HepG2 (cell line): ENCODE measurements around the gene AP5Z1. TPM values are rescaled to one million over a fixed set of nuclear protein-coding genes. Genes with fewer than 3 reads are reported as not detected.

ENCODE experiments used
- ARHGAP35 ChIP-seq: sonication (generic); formaldehyde crosslinking; IDR thresholded peaks from 2 replicates; pipeline ENCODE4 v1.9.0; 2022; ENCODE audit warnings: mild to moderate bottlenecking, inconsistent platforms, moderate library complexity, missing genetic modification reagents, borderline replicate concordance
- IRF2 ChIP-seq: IDR thresholded peaks from 2 replicates; pipeline ENCODE4 v1.6.1; 2018; ENCODE audit warnings: missing genetic modification reagents, missing compliant biosample characterization
- KDM2A ChIP-seq: sonication (generic); formaldehyde crosslinking; IDR thresholded peaks from 2 replicates; pipeline ENCODE4 v1.4.0; 2020; ENCODE audit warnings: low read depth, missing genetic modification reagents, borderline replicate concordance
- KMT2B ChIP-seq: IDR thresholded peaks from 2 replicates; pipeline ENCODE4 v1.6.1; 2016; ENCODE audit warnings: missing genetic modification reagents, missing compliant biosample characterization
- MIER2 ChIP-seq: IDR thresholded peaks from 2 replicates; pipeline ENCODE4 v1.6.1; 2016; ENCODE audit warnings: missing biosample characterization, missing genetic modification reagents
- NBN ChIP-seq: fragments of 450-650 bp; conservative IDR thresholded peaks from 2 replicates; pipeline ENCODE4 v1.6.1; 2017
- NR2F6 ChIP-seq, 2 experiments: IDR thresholded peaks; 2 replicates each; pipeline ENCODE4 v1.6.1; 2016; ENCODE audit warnings: antibody characterized with exemption in 1 of 2, mild to moderate bottlenecking in 1 of 2
- PHF20 ChIP-seq: sonication (generic); formaldehyde crosslinking; IDR thresholded peaks from 2 replicates; pipeline ENCODE4 v1.5.0; 2020; ENCODE audit warnings: mild to moderate bottlenecking, missing genetic modification reagents
- REL ChIP-seq: sonication (generic); formaldehyde crosslinking; conservative IDR thresholded peaks from 2 replicates; pipeline ENCODE4 v1.8.0; 2022; ENCODE audit warnings: mild to moderate bottlenecking, missing genetic modification reagents, moderate library complexity
- SMARCC2 ChIP-seq: fragments of 450-650 bp; IDR thresholded peaks from 2 replicates; pipeline ENCODE4 v1.6.1; 2017; ENCODE audit warnings: antibody characterized with exemption, mild to moderate bottlenecking
- TBL1XR1 ChIP-seq: fragments of 150-350 bp; IDR thresholded peaks from 2 replicates; pipeline ENCODE4 v1.6.1; 2014; ENCODE audit warnings: borderline replicate concordance, low read length; ENCODE audit not compliant: partially characterized antibody
- ZC3H13 ChIP-seq: sonication (generic); formaldehyde crosslinking; IDR thresholded peaks from 2 replicates; pipeline ENCODE4 v1.8.1; 2023; ENCODE audit warnings: mild to moderate bottlenecking, missing genetic modification reagents, moderate library complexity
- ZEB1 ChIP-seq: IDR thresholded peaks from 2 replicates; pipeline ENCODE4 v1.6.1; 2012; ENCODE audit warnings: mild to moderate bottlenecking, low read depth, inconsistent platforms; ENCODE audit not compliant: insufficient replicate concordance
- ZFP1 ChIP-seq: IDR thresholded peaks from 2 replicates; pipeline ENCODE4 v1.6.1; 2016
- ZKSCAN8 ChIP-seq: IDR thresholded peaks from 2 replicates; pipeline ENCODE4 v1.6.1; 2016; ENCODE audit warnings: borderline replicate concordance, missing genetic modification reagents, missing compliant biosample characterization
- ZNF570 ChIP-seq: sonication (generic); formaldehyde crosslinking; IDR thresholded peaks from 2 replicates; pipeline ENCODE4 v1.4.0; 2020; ENCODE audit warnings: mild to moderate bottlenecking, missing genetic modification reagents, borderline replicate concordance
- polyA plus RNA-seq, 8 experiments: library from polyadenylated mRNA; depleted of rRNA in 3 of 8; stranded (reverse) in 7 of 8; unstranded in 1 of 8; fragments of >200 nt; fragmentation: Illumina TruSeq in 4 of 8; extraction: Trizol in 4 of 8; gene quantifications; 2 replicates each; pipeline versions ENCODE4 v1.2.1 to v1.2.3, GENCODE V29; 2011 to 2016; ENCODE audit warnings: low read depth in 4 of 8, missing spikeins in 1 of 8, mixed read lengths in 1 of 8; ENCODE audit not compliant: insufficient read depth in 1 of 8
- total RNA-seq, 5 experiments: library from RNA; depleted of rRNA; stranded (reverse); fragments of >200 nt; fragmentation: Illumina TruSeq; extraction: Trizol; gene quantifications; 2 replicates each; pipeline ENCODE4 v1.2.3, GENCODE V29; 2016; ENCODE audit warnings: low read depth in 1 of 5
- TF ChIP-seq, protein P1 (sequence below): sonication (generic); formaldehyde crosslinking; IDR thresholded peaks from 2 replicates; pipeline ENCODE4 v1.4.0; 2020; ENCODE audit warnings: low read depth, mild to moderate bottlenecking, missing genetic modification reagents
- TF ChIP-seq, protein P2 (sequence below): sonication (generic); formaldehyde crosslinking; IDR thresholded peaks from 2 replicates; pipeline ENCODE4 v1.4.0; 2020; ENCODE audit warnings: missing genetic modification reagents, borderline replicate concordance
- TF ChIP-seq, protein P3 (sequence below): sonication (generic); formaldehyde crosslinking; IDR thresholded peaks from 2 replicates; pipeline ENCODE4 v1.5.1; 2020; ENCODE audit warnings: missing genetic modification reagents, mild to moderate bottlenecking, borderline replicate concordance
- TF ChIP-seq, protein P4 (sequence below): sonication (generic); formaldehyde crosslinking; IDR thresholded peaks from 2 replicates; pipeline ENCODE4 v1.5.1; 2020; ENCODE audit warnings: mild to moderate bottlenecking, missing genetic modification reagents, moderate library complexity

Gene AP5Z1
- total and polyA plus RNA-seq, 2 of the 13 experiments (the other 11 are each of a cell fraction or from before 2014, with no cell fraction given), result 9.3 to 15.1 TPM

DNA sequence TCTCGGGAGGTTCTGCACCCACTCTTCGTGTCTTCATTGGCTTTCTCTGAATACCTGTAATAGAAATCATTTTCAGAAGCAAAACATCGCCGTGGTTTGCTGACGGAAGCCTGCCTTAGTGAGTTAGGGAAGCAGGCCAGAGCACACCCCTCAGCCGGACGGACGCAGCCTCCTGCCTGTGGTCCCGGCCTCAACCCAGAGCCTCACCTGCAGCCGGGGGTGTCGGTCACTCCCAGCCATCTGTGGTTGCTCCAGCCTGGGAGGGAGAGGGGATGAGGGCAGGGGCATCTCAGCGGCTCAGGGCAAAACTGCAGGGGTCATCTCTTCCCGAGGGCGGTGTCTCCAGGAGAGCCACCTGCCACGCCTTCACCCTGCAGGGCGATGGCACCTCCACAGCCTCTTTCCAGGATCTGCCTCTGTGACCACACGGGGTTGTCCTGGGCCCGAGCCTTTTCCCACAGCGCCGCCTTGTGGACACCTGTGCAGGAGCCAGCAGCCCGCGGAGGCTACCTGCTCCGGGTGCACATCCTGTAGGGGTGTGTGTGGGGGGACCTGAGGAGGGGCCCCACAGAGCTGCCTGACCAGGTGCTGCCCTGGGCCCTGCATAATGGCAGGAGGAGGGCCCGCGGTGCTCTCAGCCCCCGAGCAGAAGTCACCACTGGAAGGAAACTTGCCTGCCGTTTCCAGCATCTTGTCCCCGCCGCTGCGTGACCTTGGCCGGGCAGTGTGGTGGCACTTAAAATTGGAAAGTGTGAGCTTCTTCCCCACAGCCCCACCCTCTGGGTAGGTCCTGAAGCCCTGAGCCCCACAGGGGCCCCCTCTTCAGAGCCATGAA, 21.6 kb upstream of the AP5Z1 start (continued):
- TF ChIP-seq, protein P1, sequence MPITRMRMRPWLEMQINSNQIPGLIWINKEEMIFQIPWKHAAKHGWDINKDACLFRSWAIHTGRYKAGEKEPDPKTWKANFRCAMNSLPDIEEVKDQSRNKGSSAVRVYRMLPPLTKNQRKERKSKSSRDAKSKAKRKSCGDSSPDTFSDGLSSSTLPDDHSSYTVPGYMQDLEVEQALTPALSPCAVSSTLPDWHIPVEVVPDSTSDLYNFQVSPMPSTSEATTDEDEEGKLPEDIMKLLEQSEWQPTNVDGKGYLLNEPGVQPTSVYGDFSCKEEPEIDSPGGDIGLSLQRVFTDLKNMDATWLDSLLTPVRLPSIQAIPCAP (CRISPR knock-in tag), result no peak
- no peak for TF ChIP-seq KMT2B (CRISPR knock-in tag)
- TF ChIP-seq ZNF570 (CRISPR knock-in tag), result no peak
- no peak for TF ChIP-seq SMARCC2
- no peak for TF ChIP-seq PHF20 (CRISPR knock-in tag)
- no peak for TF ChIP-seq ARHGAP35 (CRISPR knock-in tag)
- no peak for TF ChIP-seq TBL1XR1
- TF ChIP-seq, protein P2, sequence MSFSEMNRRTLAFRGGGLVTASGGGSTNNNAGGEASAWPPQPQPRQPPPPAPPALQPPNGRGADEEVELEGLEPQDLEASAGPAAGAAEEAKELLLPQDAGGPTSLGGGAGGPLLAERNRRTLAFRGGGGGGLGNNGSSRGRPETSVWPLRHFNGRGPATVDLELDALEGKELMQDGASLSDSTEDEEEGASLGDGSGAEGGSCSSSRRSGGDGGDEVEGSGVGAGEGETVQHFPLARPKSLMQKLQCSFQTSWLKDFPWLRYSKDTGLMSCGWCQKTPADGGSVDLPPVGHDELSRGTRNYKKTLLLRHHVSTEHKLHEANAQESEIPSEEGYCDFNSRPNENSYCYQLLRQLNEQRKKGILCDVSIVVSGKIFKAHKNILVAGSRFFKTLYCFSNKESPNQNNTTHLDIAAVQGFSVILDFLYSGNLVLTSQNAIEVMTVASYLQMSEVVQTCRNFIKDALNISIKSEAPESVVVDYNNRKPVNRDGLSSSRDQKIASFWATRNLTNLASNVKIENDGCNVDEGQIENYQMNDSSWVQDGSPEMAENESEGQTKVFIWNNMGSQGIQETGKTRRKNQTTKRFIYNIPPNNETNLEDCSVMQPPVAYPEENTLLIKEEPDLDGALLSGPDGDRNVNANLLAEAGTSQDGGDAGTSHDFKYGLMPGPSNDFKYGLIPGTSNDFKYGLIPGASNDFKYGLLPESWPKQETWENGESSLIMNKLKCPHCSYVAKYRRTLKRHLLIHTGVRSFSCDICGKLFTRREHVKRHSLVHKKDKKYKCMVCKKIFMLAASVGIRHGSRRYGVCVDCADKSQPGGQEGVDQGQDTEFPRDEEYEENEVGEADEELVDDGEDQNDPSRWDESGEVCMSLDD, result no peak; the same call in 1 of the 2 replicates
- TF ChIP-seq, protein P3, sequence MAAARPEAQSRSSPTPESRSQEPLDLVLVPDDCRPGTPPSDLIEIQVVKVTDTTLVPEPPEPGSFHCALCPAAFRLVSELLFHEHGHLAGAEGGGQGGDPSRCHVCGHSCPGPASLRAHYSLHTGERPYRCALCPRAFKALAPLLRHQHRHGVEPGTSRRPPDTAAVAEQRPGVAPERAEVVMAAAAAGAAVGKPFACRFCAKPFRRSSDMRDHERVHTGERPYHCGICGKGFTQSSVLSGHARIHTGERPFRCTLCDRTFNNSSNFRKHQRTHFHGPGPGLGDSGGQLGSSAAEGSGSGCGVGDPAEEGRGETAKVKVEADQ (CRISPR knock-in tag), result no peak
- TF ChIP-seq, protein P4, sequence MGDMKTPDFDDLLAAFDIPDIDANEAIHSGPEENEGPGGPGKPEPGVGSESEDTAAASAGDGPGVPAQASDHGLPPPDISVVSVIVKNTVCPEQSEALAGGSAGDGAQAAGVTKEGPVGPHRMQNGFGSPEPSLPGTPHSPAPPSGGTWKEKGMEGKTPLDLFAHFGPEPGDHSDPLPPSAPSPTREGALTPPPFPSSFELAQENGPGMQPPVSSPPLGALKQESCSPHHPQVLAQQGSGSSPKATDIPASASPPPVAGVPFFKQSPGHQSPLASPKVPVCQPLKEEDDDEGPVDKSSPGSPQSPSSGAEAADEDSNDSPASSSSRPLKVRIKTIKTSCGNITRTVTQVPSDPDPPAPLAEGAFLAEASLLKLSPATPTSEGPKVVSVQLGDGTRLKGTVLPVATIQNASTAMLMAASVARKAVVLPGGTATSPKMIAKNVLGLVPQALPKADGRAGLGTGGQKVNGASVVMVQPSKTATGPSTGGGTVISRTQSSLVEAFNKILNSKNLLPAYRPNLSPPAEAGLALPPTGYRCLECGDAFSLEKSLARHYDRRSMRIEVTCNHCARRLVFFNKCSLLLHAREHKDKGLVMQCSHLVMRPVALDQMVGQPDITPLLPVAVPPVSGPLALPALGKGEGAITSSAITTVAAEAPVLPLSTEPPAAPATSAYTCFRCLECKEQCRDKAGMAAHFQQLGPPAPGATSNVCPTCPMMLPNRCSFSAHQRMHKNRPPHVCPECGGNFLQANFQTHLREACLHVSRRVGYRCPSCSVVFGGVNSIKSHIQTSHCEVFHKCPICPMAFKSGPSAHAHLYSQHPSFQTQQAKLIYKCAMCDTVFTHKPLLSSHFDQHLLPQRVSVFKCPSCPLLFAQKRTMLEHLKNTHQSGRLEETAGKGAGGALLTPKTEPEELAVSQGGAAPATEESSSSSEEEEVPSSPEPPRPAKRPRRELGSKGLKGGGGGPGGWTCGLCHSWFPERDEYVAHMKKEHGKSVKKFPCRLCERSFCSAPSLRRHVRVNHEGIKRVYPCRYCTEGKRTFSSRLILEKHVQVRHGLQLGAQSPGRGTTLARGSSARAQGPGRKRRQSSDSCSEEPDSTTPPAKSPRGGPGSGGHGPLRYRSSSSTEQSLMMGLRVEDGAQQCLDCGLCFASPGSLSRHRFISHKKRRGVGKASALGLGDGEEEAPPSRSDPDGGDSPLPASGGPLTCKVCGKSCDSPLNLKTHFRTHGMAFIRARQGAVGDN (CRISPR knock-in tag), result peak; percentile 69
- 0 out of 2 replicates have a peak, but pooled peaks have one; percentile 19 for TF ChIP-seq MIER2 (CRISPR knock-in tag)
- no peak for TF ChIP-seq ZC3H13
- no peak for TF ChIP-seq NBN
- no peak for TF ChIP-seq ZKSCAN8 (CRISPR knock-in tag)
- no peak for TF ChIP-seq IRF2 (CRISPR knock-in tag)
- no peak for TF ChIP-seq NR2F6 (IDR thresholded peaks at IDR 0.05)
- TF ChIP-seq NR2F6 (CRISPR knock-in tag; IDR thresholded peaks at IDR 0.05), result 0 out of 2 replicates have a peak, but pooled peaks have one; percentile 19
- TF ChIP-seq ZEB1, result no peak
- no peak for TF ChIP-seq REL (CRISPR knock-in tag)
- peak; percentile 74 for TF ChIP-seq KDM2A (CRISPR knock-in tag)
- no peak for TF ChIP-seq ZFP1
